HepG2 (cell line): ENCODE data around the gene GALNT15. TPM values are rescaled to one million over a fixed set of nuclear protein-coding genes. Genes with fewer than 3 reads are reported as not detected.

Source experiments
- ARNTL ChIP-seq: sonication (generic); formaldehyde crosslinking; IDR thresholded peaks from 2 replicates; pipeline ENCODE4 v1.4.0; 2020; ENCODE audit warnings: mild to moderate bottlenecking, missing genetic modification reagents
- CERS6 ChIP-seq: sonication (generic); formaldehyde crosslinking; IDR thresholded peaks from 2 replicates; pipeline ENCODE4 v1.5.0; 2020; ENCODE audit warnings: missing genetic modification reagents
- HNF4A ChIP-seq: sonication (generic); formaldehyde crosslinking; IDR thresholded peaks from 2 replicates; pipeline ENCODE4 v1.4.0; 2020; ENCODE audit warnings: missing genetic modification reagents
- HNRNPH1 ChIP-seq: fragments of 200-400 bp; formaldehyde crosslinking; optimal IDR thresholded peaks from 2 replicates; pipeline ENCODE3; 2017; ENCODE audit warnings: mild to moderate bottlenecking, low read depth, low read length
- MZF1 ChIP-seq: sonication (generic); formaldehyde crosslinking; IDR thresholded peaks from 2 replicates; pipeline ENCODE4 v1.8.1; 2023; ENCODE audit warnings: mild to moderate bottlenecking, missing genetic modification reagents, borderline replicate concordance
- NBN ChIP-seq: fragments of 450-650 bp; conservative IDR thresholded peaks from 2 replicates; pipeline ENCODE4 v1.6.1; 2017
- NR0B2 ChIP-seq: sonication (generic); formaldehyde crosslinking; IDR thresholded peaks from 2 replicates; pipeline ENCODE4 v1.4.0; 2020; ENCODE audit warnings: mild to moderate bottlenecking, missing genetic modification reagents
- PITX1 ChIP-seq: sonication (generic); formaldehyde crosslinking; IDR thresholded peaks from 2 replicates; pipeline ENCODE4 v1.5.1; 2020; ENCODE audit warnings: mild to moderate bottlenecking, missing genetic modification reagents
- POLR2AphosphoS5 ChIP-seq: IDR thresholded peaks from 2 replicates; pipeline ENCODE4 v1.6.1; 2012; ENCODE audit warnings: low read depth, low read length
- ZMYM3 ChIP-seq: sonication (generic); formaldehyde crosslinking; IDR thresholded peaks from 2 replicates; pipeline ENCODE4 v1.5.1; 2020; ENCODE audit warnings: mild to moderate bottlenecking, missing genetic modification reagents
- ZNF576 ChIP-seq: sonication (generic); formaldehyde crosslinking; IDR thresholded peaks from 2 replicates; pipeline ENCODE4 v1.4.0; 2020; ENCODE audit warnings: mild to moderate bottlenecking, missing genetic modification reagents
- ZNF629 ChIP-seq: sonication (generic); formaldehyde crosslinking; conservative IDR thresholded peaks from 2 replicates; pipeline ENCODE4 v1.5.0; 2020; ENCODE audit warnings: missing genetic modification reagents
- polyA plus RNA-seq, 8 experiments: library from polyadenylated mRNA; depleted of rRNA in 3 of 8; stranded (reverse) in 7 of 8; unstranded in 1 of 8; fragments of >200 nt; fragmentation: Illumina TruSeq in 4 of 8; extraction: Trizol in 4 of 8; gene quantifications; 2 replicates each; pipeline versions ENCODE4 v1.2.1 to v1.2.3, GENCODE V29; 2011 to 2016; ENCODE audit warnings: low read depth in 4 of 8, missing spikeins in 1 of 8, mixed read lengths in 1 of 8; ENCODE audit not compliant: insufficient read depth in 1 of 8
- total RNA-seq, 5 experiments: library from RNA; depleted of rRNA; stranded (reverse); fragments of >200 nt; fragmentation: Illumina TruSeq; extraction: Trizol; gene quantifications; 2 replicates each; pipeline ENCODE4 v1.2.3, GENCODE V29; 2016; ENCODE audit warnings: low read depth in 1 of 5
- TF ChIP-seq, protein P1 (sequence below): sonication (generic); formaldehyde crosslinking; IDR thresholded peaks from 2 replicates; pipeline ENCODE4 v1.9.0; 2021; ENCODE audit warnings: missing genetic modification reagents, borderline replicate concordance
- TF ChIP-seq, protein P2 (sequence below), 2 experiments: sonication (generic) in 1 of 2; formaldehyde crosslinking in 1 of 2; IDR thresholded peaks; 2 replicates each; pipeline versions ENCODE4 v1.4.0 to v1.6.1; 2016 to 2020; ENCODE audit warnings: borderline replicate concordance in 1 of 2, low read depth in 1 of 2, mild to moderate bottlenecking in 1 of 2, missing genetic modification reagents in 1 of 2
- TF ChIP-seq, protein P3 (sequence below): sonication (generic); formaldehyde crosslinking; conservative IDR thresholded peaks from 2 replicates; pipeline ENCODE4 v1.4.0; 2020; ENCODE audit warnings: mild to moderate bottlenecking, missing genetic modification reagents, moderate library complexity

Gene GALNT15
- total and polyA plus RNA-seq, 2 of the 13 experiments (the other 11 are each of a cell fraction or from before 2014, with no cell fraction given) = 0.02 to 0.04 TPM

GRCh38 chr3:16252243-16252978 lies 77.9 kb downstream of the GALNT15 start (continued):
- TF ChIP-seq, protein P1, sequence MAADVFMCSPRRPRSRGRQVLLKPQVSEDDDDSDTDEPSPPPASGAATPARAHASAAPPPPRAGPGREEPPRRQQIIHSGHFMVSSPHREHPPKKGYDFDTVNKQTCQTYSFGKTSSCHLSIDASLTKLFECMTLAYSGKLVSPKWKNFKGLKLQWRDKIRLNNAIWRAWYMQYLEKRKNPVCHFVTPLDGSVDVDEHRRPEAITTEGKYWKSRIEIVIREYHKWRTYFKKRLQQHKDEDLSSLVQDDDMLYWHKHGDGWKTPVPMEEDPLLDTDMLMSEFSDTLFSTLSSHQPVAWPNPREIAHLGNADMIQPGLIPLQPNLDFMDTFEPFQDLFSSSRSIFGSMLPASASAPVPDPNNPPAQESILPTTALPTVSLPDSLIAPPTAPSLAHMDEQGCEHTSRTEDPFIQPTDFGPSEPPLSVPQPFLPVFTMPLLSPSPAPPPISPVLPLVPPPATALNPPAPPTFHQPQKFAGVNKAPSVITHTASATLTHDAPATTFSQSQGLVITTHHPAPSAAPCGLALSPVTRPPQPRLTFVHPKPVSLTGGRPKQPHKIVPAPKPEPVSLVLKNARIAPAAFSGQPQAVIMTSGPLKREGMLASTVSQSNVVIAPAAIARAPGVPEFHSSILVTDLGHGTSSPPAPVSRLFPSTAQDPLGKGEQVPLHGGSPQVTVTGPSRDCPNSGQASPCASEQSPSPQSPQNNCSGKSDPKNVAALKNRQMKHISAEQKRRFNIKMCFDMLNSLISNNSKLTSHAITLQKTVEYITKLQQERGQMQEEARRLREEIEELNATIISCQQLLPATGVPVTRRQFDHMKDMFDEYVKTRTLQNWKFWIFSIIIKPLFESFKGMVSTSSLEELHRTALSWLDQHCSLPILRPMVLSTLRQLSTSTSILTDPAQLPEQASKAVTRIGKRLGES (CRISPR knock-in tag) = no peak
- TF ChIP-seq NBN (no peak), HNRNPH1 (no peak), ARNTL (peak; percentile 89), ZNF576 (CRISPR knock-in tag) (no peak), ZMYM3 (CRISPR knock-in tag) (peak; percentile 34; the same call in 1 of the 2 replicates), CERS6 (no peak), POLR2AphosphoS5 (0 out of 2 replicates have a peak, but pooled peaks have one; percentile 15), MZF1 (no peak), PITX1 (CRISPR knock-in tag) (peak; percentile 49; the same call in 1 of the 2 replicates), HNF4A (peak; percentile 89), NR0B2 (no peak), ZNF629 (CRISPR knock-in tag) (no peak)
- TF ChIP-seq, protein P2, sequence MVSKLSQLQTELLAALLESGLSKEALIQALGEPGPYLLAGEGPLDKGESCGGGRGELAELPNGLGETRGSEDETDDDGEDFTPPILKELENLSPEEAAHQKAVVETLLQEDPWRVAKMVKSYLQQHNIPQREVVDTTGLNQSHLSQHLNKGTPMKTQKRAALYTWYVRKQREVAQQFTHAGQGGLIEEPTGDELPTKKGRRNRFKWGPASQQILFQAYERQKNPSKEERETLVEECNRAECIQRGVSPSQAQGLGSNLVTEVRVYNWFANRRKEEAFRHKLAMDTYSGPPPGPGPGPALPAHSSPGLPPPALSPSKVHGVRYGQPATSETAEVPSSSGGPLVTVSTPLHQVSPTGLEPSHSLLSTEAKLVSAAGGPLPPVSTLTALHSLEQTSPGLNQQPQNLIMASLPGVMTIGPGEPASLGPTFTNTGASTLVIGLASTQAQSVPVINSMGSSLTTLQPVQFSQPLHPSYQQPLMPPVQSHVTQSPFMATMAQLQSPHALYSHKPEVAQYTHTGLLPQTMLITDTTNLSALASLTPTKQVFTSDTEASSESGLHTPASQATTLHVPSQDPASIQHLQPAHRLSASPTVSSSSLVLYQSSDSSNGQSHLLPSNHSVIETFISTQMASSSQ (IDR thresholded peaks at IDR 0.05; ENCODE audit: low read depth) = no peak
- TF ChIP-seq, protein P2 (CRISPR knock-in tag; IDR thresholded peaks at IDR 0.05; ENCODE audit: borderline replicate concordance) = no peak
- TF ChIP-seq, protein P3, sequence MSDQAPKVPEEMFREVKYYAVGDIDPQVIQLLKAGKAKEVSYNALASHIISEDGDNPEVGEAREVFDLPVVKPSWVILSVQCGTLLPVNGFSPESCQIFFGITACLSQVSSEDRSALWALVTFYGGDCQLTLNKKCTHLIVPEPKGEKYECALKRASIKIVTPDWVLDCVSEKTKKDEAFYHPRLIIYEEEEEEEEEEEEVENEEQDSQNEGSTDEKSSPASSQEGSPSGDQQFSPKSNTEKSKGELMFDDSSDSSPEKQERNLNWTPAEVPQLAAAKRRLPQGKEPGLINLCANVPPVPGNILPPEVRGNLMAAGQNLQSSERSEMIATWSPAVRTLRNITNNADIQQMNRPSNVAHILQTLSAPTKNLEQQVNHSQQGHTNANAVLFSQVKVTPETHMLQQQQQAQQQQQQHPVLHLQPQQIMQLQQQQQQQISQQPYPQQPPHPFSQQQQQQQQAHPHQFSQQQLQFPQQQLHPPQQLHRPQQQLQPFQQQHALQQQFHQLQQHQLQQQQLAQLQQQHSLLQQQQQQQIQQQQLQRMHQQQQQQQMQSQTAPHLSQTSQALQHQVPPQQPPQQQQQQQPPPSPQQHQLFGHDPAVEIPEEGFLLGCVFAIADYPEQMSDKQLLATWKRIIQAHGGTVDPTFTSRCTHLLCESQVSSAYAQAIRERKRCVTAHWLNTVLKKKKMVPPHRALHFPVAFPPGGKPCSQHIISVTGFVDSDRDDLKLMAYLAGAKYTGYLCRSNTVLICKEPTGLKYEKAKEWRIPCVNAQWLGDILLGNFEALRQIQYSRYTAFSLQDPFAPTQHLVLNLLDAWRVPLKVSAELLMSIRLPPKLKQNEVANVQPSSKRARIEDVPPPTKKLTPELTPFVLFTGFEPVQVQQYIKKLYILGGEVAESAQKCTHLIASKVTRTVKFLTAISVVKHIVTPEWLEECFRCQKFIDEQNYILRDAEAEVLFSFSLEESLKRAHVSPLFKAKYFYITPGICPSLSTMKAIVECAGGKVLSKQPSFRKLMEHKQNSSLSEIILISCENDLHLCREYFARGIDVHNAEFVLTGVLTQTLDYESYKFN (CRISPR knock-in tag) = peak; percentile 74
